Epithelial cell of proximal tubule (primary cell): ENCODE data around the gene DUSP6. TPM values are rescaled to one million over a fixed set of nuclear protein-coding genes. Genes with fewer than 3 reads are reported as not detected.

Experiments used
- DNase-seq: peaks from one replicate; pipeline ENCODE4 v3.0.0-alpha.2; 2011; ENCODE audit warnings: low read depth
- H3K4me3 ChIP-seq: 2 replicates; pipeline ENCODE4 v1.5.1; 2011; ENCODE audit warnings: low read depth, mild to moderate bottlenecking, low read length
- total RNA-seq: library from RNA; depleted of rRNA; stranded (reverse); fragments of >200 nt; gene quantifications from 2 replicates; pipeline ENCODE4 v1.2.3, GENCODE V29; 2015
- TF ChIP-seq, protein P1 (sequence below): conservative IDR thresholded peaks from 2 replicates; pipeline ENCODE4 v1.5.1; 2012; ENCODE audit warnings: low read depth, mild to moderate bottlenecking, low read length

DUSP6 gene
- total RNA-seq, 1 donor from 2014 or later, result 41.1 TPM

GRCh38 chr12:89353188-89353822, 1.0 kb upstream of the DUSP6 start:
- H3K4me3 ChIP-seq, result peak overlapping the region; percentile 68
- TF ChIP-seq, protein P1, sequence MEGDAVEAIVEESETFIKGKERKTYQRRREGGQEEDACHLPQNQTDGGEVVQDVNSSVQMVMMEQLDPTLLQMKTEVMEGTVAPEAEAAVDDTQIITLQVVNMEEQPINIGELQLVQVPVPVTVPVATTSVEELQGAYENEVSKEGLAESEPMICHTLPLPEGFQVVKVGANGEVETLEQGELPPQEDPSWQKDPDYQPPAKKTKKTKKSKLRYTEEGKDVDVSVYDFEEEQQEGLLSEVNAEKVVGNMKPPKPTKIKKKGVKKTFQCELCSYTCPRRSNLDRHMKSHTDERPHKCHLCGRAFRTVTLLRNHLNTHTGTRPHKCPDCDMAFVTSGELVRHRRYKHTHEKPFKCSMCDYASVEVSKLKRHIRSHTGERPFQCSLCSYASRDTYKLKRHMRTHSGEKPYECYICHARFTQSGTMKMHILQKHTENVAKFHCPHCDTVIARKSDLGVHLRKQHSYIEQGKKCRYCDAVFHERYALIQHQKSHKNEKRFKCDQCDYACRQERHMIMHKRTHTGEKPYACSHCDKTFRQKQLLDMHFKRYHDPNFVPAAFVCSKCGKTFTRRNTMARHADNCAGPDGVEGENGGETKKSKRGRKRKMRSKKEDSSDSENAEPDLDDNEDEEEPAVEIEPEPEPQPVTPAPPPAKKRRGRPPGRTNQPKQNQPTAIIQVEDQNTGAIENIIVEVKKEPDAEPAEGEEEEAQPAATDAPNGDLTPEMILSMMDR, result no peak
- DNase-seq, result no peak

DNA sequence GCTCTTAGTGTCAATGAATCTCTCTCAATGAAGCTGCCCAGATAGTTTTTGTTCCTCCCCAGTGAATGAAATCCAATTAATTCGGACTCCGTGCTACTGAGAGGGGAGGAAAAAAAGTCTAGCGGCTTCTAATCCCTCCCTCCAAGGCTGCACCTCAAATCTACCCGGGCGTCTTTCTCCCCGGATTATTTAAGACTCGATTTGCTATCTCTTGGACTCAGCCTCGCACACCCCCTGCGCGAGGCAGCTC, 134 bp downstream of the DUSP6 start:
- DNase-seq, result no peak
- peak overlapping the region; percentile 68 for H3K4me3 ChIP-seq
- TF ChIP-seq, protein P1, result no peak

GRCh38 chr12:89351489-89352241, 636 bp downstream of the DUSP6 start:
- no peak for DNase-seq
- TF ChIP-seq, protein P1, result no peak
- H3K4me3 ChIP-seq, result peak overlapping the region; percentile 68

DNA sequence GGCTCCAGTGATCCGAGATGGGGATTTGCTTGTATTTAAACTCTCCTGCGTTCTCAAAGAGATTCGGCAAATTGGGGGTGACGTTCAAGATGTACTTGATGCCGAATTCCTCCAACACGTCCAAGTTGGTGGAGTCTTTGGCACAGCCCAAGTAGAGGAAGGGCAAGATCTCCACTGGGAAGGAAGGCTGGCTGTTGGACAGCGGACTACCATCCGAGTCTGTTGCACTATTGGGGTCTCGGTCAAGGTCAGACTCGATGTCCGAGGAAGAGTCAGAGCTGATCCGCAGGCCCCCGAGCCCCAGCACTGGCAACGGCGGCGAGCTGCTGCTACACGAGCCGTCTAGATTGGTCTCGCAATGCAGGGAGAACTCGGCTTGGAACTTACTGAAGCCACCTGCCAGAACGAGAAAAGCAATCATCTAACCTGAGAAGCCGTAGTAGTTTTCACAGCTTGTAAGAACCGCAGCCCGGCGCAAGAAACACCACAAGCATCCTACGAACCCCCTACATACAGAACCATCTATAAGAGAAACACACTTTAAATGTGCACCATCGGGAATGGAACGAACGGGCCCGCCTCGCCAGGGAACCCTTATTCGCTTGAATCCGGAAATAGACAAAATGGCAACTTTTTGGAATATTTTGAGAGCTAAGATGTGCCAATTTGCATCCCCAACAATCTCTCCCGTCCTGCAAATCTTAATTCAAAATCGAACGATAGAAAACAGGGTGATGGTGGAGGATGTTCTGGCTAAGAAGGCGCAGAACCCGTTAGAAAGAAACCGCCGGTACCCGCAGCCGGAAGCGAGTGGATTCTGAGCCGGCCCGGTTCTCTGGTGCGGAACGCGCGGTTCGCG, 1.4 kb downstream of the DUSP6 start:
- peak overlapping the region; percentile 68 for H3K4me3 ChIP-seq
- no peak for DNase-seq
- TF ChIP-seq, protein P1, result no peak

GRCh38 chr12:89350260-89350629, 2.1 kb downstream of the DUSP6 start:
- no peak for DNase-seq
- TF ChIP-seq, protein P1, result no peak

GRCh38 chr12:89349814-89350213, 2.5 kb downstream of the DUSP6 start:
- TF ChIP-seq, protein P1, result no peak
- no peak for DNase-seq
- H3K4me3 ChIP-seq, result peak overlapping the region; percentile 68

More at GRCh38 chr12:89350260-89350629, 2.1 kb downstream of the DUSP6 start:
- peak overlapping the region; percentile 68 for H3K4me3 ChIP-seq
